GM12878 (cell line): ENCODE measurements around the gene FREM2. TPM values are rescaled to one million over a fixed set of nuclear protein-coding genes. Genes with fewer than 3 reads are reported as not detected.

Experiments
- ATAC-seq: fragments of 200-7000 bp; cut with Tn5 transposase; 3 replicates; pipeline ENCODE4 v1.9.1; 2020; ENCODE audit warnings: mild to moderate bottlenecking, moderate library complexity
- BruUV-seq: library from RNA; stranded (reverse); fragments of 400-500 nt; replicated peaks from 2 replicates; lab custom pipeline; 2021; lab: Mats Ljungman, UMichigan
- CTCF ChIA-PET: fragments of 300-600 bp; sonication (Branson Sonifier 250); formaldehyde crosslinking; extraction: SDS; loops from one replicate; lab custom pipeline; 2021; ENCODE audit warnings: inconsistent platforms; lab: Yijun Ruan, JAX
- POLR2A ChIA-PET: fragments of 350-600 bp; formaldehyde crosslinking; extraction: SDS; loops from one replicate; lab custom pipeline; 2021; ENCODE audit warnings: inconsistent platforms; lab: Charles Lee
- RAD21 ChIA-PET: fragments of 300-600 bp; sonication (Branson Sonifier 250); formaldehyde crosslinking; loops from one replicate; lab custom pipeline; 2023; ENCODE audit warnings: antibody characterized with exemption; ENCODE audit not compliant: unreplicated experiment; lab: Charles Lee
- SMC1A ChIA-PET: fragments of 300-600 bp; sonication (Branson Sonifier 250); formaldehyde crosslinking; loops from one replicate; lab custom pipeline; 2023; ENCODE audit not compliant: unreplicated experiment, uncharacterized antibody; lab: Charles Lee
- DNase-seq: peaks from one replicate; pipeline ENCODE4 v3.0.0-alpha.2; 2011; ENCODE audit warnings: low read depth, low spot score
- FAIRE-seq: peaks from 3 replicates; lab custom pipeline; 2011; peaks lifted over from hg19 to GRCh38; lab: Jason Lieb, UNC
- H2AFZ ChIP-seq: 2 replicates; pipeline ENCODE4 v1.6.0; 2011; ENCODE audit warnings: low read depth, low read length, control low read depth; ENCODE audit not compliant: control insufficient read depth
- H3K27ac ChIP-seq: 2 replicates; pipeline ENCODE4 v1.5.1; 2011; ENCODE audit warnings: control low read depth; ENCODE audit not compliant: control insufficient read depth, insufficient read depth
- H3K27me3 ChIP-seq, 2 experiments: replicated peaks in 1 of 2; 2 replicates each; pipeline versions ENCODE4 v1.6.0 to v1.6.1; 2011; ENCODE audit warnings: low read length in 1 of 2; ENCODE audit not compliant: control insufficient read depth in 2 of 2, insufficient read depth in 2 of 2
- H3K36me3 ChIP-seq, 2 experiments: 2 replicates each; pipeline ENCODE4 v1.5.1; 2011; ENCODE audit warnings: low read length in 1 of 2; ENCODE audit not compliant: control insufficient read depth in 2 of 2, insufficient read depth in 2 of 2
- H3K4me1 ChIP-seq: 2 replicates; pipeline ENCODE4 v1.6.1; 2011; ENCODE audit warnings: mild to moderate bottlenecking, low read length, moderate library complexity, mixed read lengths; ENCODE audit not compliant: control insufficient read depth, insufficient read depth
- H3K4me2 ChIP-seq: 2 replicates; pipeline ENCODE4 v1.6.0; 2011; ENCODE audit warnings: control low read depth; ENCODE audit not compliant: control insufficient read depth, insufficient read depth
- H3K4me3 ChIP-seq: fragments of 200-600 bp; sonication (generic); 2 replicates; pipeline ENCODE4 v1.5.1; 2016
- H3K79me2 ChIP-seq: 2 replicates; pipeline ENCODE4 v1.6.0; 2011; ENCODE audit warnings: low read length; ENCODE audit not compliant: control insufficient read depth, insufficient read depth
- H3K9ac ChIP-seq: 2 replicates; pipeline ENCODE4 v1.8.0; 2011; ENCODE audit warnings: low read length, control low read depth, mixed read lengths; ENCODE audit not compliant: control insufficient read depth, insufficient read depth
- H3K9me3 ChIP-seq: replicated peaks from 3 replicates; pipeline ENCODE4 v1.5.1; 2011; ENCODE audit warnings: mild to moderate bottlenecking, low read length; ENCODE audit not compliant: control insufficient read depth, insufficient read depth
- H4K20me1 ChIP-seq: 2 replicates; pipeline ENCODE4 v1.6.0; 2011; ENCODE audit not compliant: control insufficient read depth, insufficient read depth
- RAD51 ChIP-seq: fragments of 450-650 bp; IDR thresholded peaks from 2 replicates; pipeline ENCODE4 v1.6.1; 2016; ENCODE audit warnings: moderate library complexity, mild to moderate bottlenecking, inconsistent platforms
- RUNX3 ChIP-seq: IDR thresholded peaks from 2 replicates; pipeline ENCODE4 v1.6.1; 2012; ENCODE audit warnings: low read length, inconsistent platforms
- SIN3A ChIP-seq: IDR thresholded peaks from 2 replicates; pipeline ENCODE4 v1.6.1; 2012; ENCODE audit warnings: low read depth, low read length, improper control_type of control experiment
- TAF1 ChIP-seq: IDR thresholded peaks from 2 replicates; pipeline ENCODE4 v1.6.1; 2011; ENCODE audit warnings: mild to moderate bottlenecking, low read depth, low read length, borderline replicate concordance
- TCF12 ChIP-seq: IDR thresholded peaks from 2 replicates; pipeline ENCODE4 v1.6.1; 2011; ENCODE audit warnings: low read depth, mild to moderate bottlenecking, low read length
- WGBS: methylation state at CpG from one replicate; pipeline ENCODE4 v1.1.6; 2016; ENCODE audit warnings: low lambda C conversion rate; ENCODE audit not compliant: insufficient replicate concordance, insufficient coverage; ENCODE audit errors: missing lambda C conversion rate; 5-methylcytosine and 5-hydroxymethylcytosine counted together
- in situ Hi-C: fragments of 300-500 bp; cut with MboI; formaldehyde crosslinking; loops from 9 replicates; pipeline ENCODE4 v1.14.3; 2018; ENCODE audit warnings: mixed read lengths
- intact Hi-C: fragments of 100-400 bp; cut with micrococcal nuclease; formaldehyde crosslinking; loops from one replicate; pipeline ENCODE4 v1.14.2; 2022; ENCODE audit not compliant: unreplicated experiment
- polyA plus RNA-seq, 11 experiments: library from polyadenylated mRNA; depleted of rRNA in 4 of 11; unstranded in 6 of 11; stranded (reverse) in 5 of 11; fragments of >200 nt; fragmentation: Nextera tagmentation in 4 of 11; fragmentation: Illumina TruSeq in 1 of 11; extraction: Ambion mirVana in 4 of 11; extraction: Trizol in 1 of 11; gene quantifications; 1 replicate in 1 of 11; 2 replicates in 10 of 11; pipeline versions ENCODE4 v1.2.1 to v1.2.3, GENCODE V29; 2011 to 2016; ENCODE audit warnings: inconsistent platforms in 2 of 11, missing spikeins in 2 of 11, low read depth in 1 of 11
- total RNA-seq, 4 experiments: library from RNA; depleted of rRNA in 3 of 4; stranded (reverse); fragments of >200 nt in 3 of 4; fragmentation: Illumina TruSeq in 1 of 4; extraction: Trizol in 1 of 4; gene quantifications; 2 replicates each; pipeline versions ENCODE4 v1.2.1 to v1.2.3, GENCODE V29; 2013 to 2021
- TF ChIP-seq, protein P1 (sequence below): fragments of 450-650 bp; IDR thresholded peaks from 2 replicates; pipeline ENCODE4 v1.6.1; 2017; ENCODE audit warnings: antibody characterized with exemption, mild to moderate bottlenecking, moderate library complexity

FREM2 gene
- total and polyA plus RNA-seq, 10 of the 15 experiments (the other 5 are each of a cell fraction or from before 2014, with no cell fraction given), result 0.02 to 0.12 (median 0.05) TPM; not detected in 2

- in situ Hi-C loops (no loop called here), intact Hi-C loops (no loop called here)
- H3K4me1 ChIP-seq, result no peaks in the 10 kb centered on the region
- H3K79me2 ChIP-seq, result no peaks in the 10 kb centered on the region
- no peak overlapping the region for H3K4me2 ChIP-seq
- no peaks in the 10 kb centered on the region for H3K36me3 ChIP-seq
- H3K27me3 ChIP-seq, result no peaks in the 10 kb centered on the region; a peak in 1 of 4 replicates
- H4K20me1 ChIP-seq, result no peaks in the 10 kb centered on the region
- no peak overlapping the region for H2AFZ ChIP-seq
- ChIA-PET SMC1A (interaction anchor here (0.7 to 1.1 kb wide), 3 partner anchors 10 to 86 kb away, joined by 3 read pairs; no protein-coding TSS in a partner anchor), CTCF (interaction anchor here (1.1 kb wide), 1 partner anchor 99 kb away, joined by 3 read pairs; the partner anchor contains the start of gene FREM2), RAD21 (no interaction called here), POLR2A (no interaction called here)
- ATAC-seq (no peak), FAIRE-seq (no peak), DNase-seq (no peak)
- 0% methylated on average over 1 of the region's 1 CpG for WGBS
- H3K9ac ChIP-seq, result no peak overlapping the region
- H3K27ac ChIP-seq, result no peak overlapping the region
- no TSS peak for BruUV-seq
- no peak for TF ChIP-seq SIN3A
- no peak for TF ChIP-seq RUNX3
- no peak for TF ChIP-seq RAD51
- TF ChIP-seq, protein P1, sequence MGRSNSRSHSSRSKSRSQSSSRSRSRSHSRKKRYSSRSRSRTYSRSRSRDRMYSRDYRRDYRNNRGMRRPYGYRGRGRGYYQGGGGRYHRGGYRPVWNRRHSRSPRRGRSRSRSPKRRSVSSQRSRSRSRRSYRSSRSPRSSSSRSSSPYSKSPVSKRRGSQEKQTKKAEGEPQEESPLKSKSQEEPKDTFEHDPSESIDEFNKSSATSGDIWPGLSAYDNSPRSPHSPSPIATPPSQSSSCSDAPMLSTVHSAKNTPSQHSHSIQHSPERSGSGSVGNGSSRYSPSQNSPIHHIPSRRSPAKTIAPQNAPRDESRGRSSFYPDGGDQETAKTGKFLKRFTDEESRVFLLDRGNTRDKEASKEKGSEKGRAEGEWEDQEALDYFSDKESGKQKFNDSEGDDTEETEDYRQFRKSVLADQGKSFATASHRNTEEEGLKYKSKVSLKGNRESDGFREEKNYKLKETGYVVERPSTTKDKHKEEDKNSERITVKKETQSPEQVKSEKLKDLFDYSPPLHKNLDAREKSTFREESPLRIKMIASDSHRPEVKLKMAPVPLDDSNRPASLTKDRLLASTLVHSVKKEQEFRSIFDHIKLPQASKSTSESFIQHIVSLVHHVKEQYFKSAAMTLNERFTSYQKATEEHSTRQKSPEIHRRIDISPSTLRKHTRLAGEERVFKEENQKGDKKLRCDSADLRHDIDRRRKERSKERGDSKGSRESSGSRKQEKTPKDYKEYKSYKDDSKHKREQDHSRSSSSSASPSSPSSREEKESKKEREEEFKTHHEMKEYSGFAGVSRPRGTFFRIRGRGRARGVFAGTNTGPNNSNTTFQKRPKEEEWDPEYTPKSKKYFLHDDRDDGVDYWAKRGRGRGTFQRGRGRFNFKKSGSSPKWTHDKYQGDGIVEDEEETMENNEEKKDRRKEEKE, result no peak
- TF ChIP-seq TAF1, result no peak
- TF ChIP-seq TCF12, result no peak
- no peaks in the 10 kb centered on the region for H3K9me3 ChIP-seq
- H3K4me3 ChIP-seq, result no peak overlapping the region
These were observed 98.6 kb downstream of the FREM2 start for GRCh38 chr13:38785490-38785889.
